HepG2 (cell line): ENCODE measurements around the gene SERPINA3. TPM values are rescaled to one million over a fixed set of nuclear protein-coding genes. Genes with fewer than 3 reads are reported as not detected.

Experiments
- ATAC-seq: fragments of 200-7000 bp; cut with Tn5 transposase; 3 replicates; pipeline ENCODE4 v1.9.1; 2020; ENCODE audit warnings: mild to moderate bottlenecking, moderate library complexity
- BruUV-seq: library from RNA; stranded (reverse); fragments of 400-500 nt; replicated peaks from 2 replicates; lab custom pipeline; 2021; lab: Mats Ljungman, UMichigan
- CTCF ChIA-PET: fragments of 300-600 bp; formaldehyde crosslinking; extraction: SDS; loops from one replicate; lab custom pipeline; 2021; ENCODE audit warnings: low total read pairs, inconsistent platforms, low intra/inter-chr PET ratio; lab: Yijun Ruan, JAX
- POLR2A ChIA-PET: fragments of 350-600 bp; sonication (Branson Sonifier 250); formaldehyde crosslinking; loops from one replicate; lab custom pipeline; 2020; ENCODE audit warnings: antibody characterized with exemption, inconsistent platforms; lab: Yijun Ruan, JAX
- DNase-seq: peaks from one replicate; pipeline ENCODE4 v3.0.0-alpha.2; 2015; ENCODE audit warnings: low spot score
- FAIRE-seq: peaks from 3 replicates; lab custom pipeline; 2011; peaks lifted over from hg19 to GRCh38; lab: Jason Lieb, UNC
- H2AFZ ChIP-seq: one replicate; pipeline ENCODE4 v1.6.1; 2011; ENCODE audit warnings: low read length, inconsistent platforms
- H3K27ac ChIP-seq: fragments of 300-600 bp; 3 replicates; pipeline ENCODE4 v1.8.0; 2011; ENCODE audit warnings: mixed run types, mild to moderate bottlenecking, mixed read lengths, low read length, inconsistent platforms; ENCODE audit not compliant: insufficient read depth; ENCODE audit errors: extremely low read length
- H3K27me3 ChIP-seq, 2 experiments: fragments of 200-600 bp in 1 of 2; 2 replicates in 1 of 2; 3 replicates in 1 of 2; pipeline versions ENCODE4 v1.6.0 to v1.8.0; 2011; ENCODE audit warnings: low read length in 2 of 2, mild to moderate bottlenecking in 2 of 2, moderate library complexity in 2 of 2, inconsistent platforms in 1 of 2; ENCODE audit not compliant: insufficient read depth in 2 of 2, control insufficient read depth in 1 of 2
- H3K36me3 ChIP-seq, 2 experiments: fragments of 200-600 bp in 1 of 2; replicated peaks in 1 of 2; 2 replicates in 1 of 2; 3 replicates in 1 of 2; pipeline versions ENCODE4 v1.5.1 to v1.8.0; 2011; ENCODE audit warnings: low read length in 2 of 2, inconsistent platforms in 1 of 2; ENCODE audit not compliant: insufficient read depth in 2 of 2, control insufficient read depth in 1 of 2
- H3K4me1 ChIP-seq: 2 replicates; pipeline ENCODE4 v1.5.1; 2012; ENCODE audit warnings: low read length, inconsistent platforms; ENCODE audit not compliant: insufficient read depth
- H3K4me2 ChIP-seq: 2 replicates; pipeline ENCODE4 v1.6.0; 2011; ENCODE audit warnings: low read depth, low read length, inconsistent platforms
- H3K4me3 ChIP-seq, 3 experiments: fragments of 200-600 bp in 1 of 3; sonication (generic), shearing (Covaris generic) in 1 of 3; replicated peaks in 1 of 3; 2 replicates each; pipeline ENCODE4 v1.5.1; 2011 to 2016; ENCODE audit warnings: low read length in 3 of 3, inconsistent platforms in 2 of 3, low read depth in 2 of 3, mild to moderate bottlenecking in 2 of 3, control low read depth in 1 of 3, mixed read lengths in 1 of 3; ENCODE audit not compliant: insufficient read depth in 1 of 3
- H3K79me2 ChIP-seq: one replicate; pipeline ENCODE4 v1.6.1; 2011; ENCODE audit warnings: low read length, inconsistent platforms; ENCODE audit not compliant: insufficient read depth
- H3K9ac ChIP-seq: 2 replicates; pipeline ENCODE4 v1.6.0; 2011; ENCODE audit warnings: mild to moderate bottlenecking, low read depth, low read length, inconsistent platforms; ENCODE audit not compliant: insufficient read depth
- H3K9me3 ChIP-seq: 2 replicates; pipeline ENCODE4 v1.5.1; 2012; ENCODE audit warnings: mild to moderate bottlenecking, low read length
- H4K20me1 ChIP-seq: 2 replicates; pipeline ENCODE4 v1.6.0; 2011; ENCODE audit warnings: inconsistent platforms, mild to moderate bottlenecking, low read length, moderate library complexity; ENCODE audit not compliant: insufficient read depth
- HES4 ChIP-seq: sonication (generic); formaldehyde crosslinking; IDR thresholded peaks from 2 replicates; pipeline ENCODE4 v1.9.0; 2021; ENCODE audit warnings: mild to moderate bottlenecking, missing genetic modification reagents, borderline replicate concordance
- HNRNPH1 ChIP-seq: fragments of 200-400 bp; formaldehyde crosslinking; optimal IDR thresholded peaks from 2 replicates; pipeline ENCODE3; 2017; ENCODE audit warnings: mild to moderate bottlenecking, low read depth, low read length
- ONECUT2 ChIP-seq: sonication (generic); formaldehyde crosslinking; IDR thresholded peaks from 2 replicates; pipeline ENCODE4 v1.4.0; 2020; ENCODE audit warnings: missing genetic modification reagents
- TAF1 ChIP-seq: sonication (generic); formaldehyde crosslinking; IDR thresholded peaks from 2 replicates; pipeline ENCODE4 v1.4.0; 2020; ENCODE audit warnings: missing genetic modification reagents
- THYN1 ChIP-seq: sonication (generic); formaldehyde crosslinking; IDR thresholded peaks from 2 replicates; pipeline ENCODE4 v1.8.1; 2023; ENCODE audit warnings: low read depth, mild to moderate bottlenecking, moderate library complexity, missing genetic modification reagents, borderline replicate concordance
- U2AF2 ChIP-seq: fragments of 200-400 bp; formaldehyde crosslinking; IDR thresholded peaks from 2 replicates; pipeline ENCODE4 v1.6.1; 2017; ENCODE audit warnings: low read depth, mild to moderate bottlenecking, low read length
- ZFY ChIP-seq: sonication (generic); formaldehyde crosslinking; IDR thresholded peaks from 2 replicates; pipeline ENCODE4 v1.4.0; 2020; ENCODE audit warnings: missing genetic modification reagents
- WGBS: methylation state at CpG from one replicate; pipeline ENCODE4 v1.1.6; 2017; ENCODE audit warnings: low lambda C conversion rate; 5-methylcytosine and 5-hydroxymethylcytosine counted together
- in situ Hi-C: cut with HindIII; loops from 2 replicates; pipeline ENCODE4 v1.10.0; 2017; ENCODE audit warnings: low pct_unique_long_range_greater_than_20kb; ENCODE audit not compliant: extremely low pct_ligation_motif_present
- intact Hi-C: fragments of 100-400 bp; cut with micrococcal nuclease; formaldehyde crosslinking; loops from one replicate; pipeline ENCODE4 v1.10.0; 2022; ENCODE audit not compliant: unreplicated experiment
- polyA plus RNA-seq, 8 experiments: library from polyadenylated mRNA; depleted of rRNA in 3 of 8; stranded (reverse) in 7 of 8; unstranded in 1 of 8; fragments of >200 nt; fragmentation: Illumina TruSeq in 4 of 8; extraction: Trizol in 4 of 8; gene quantifications; 2 replicates each; pipeline versions ENCODE4 v1.2.1 to v1.2.3, GENCODE V29; 2011 to 2016; ENCODE audit warnings: low read depth in 4 of 8, missing spikeins in 1 of 8, mixed read lengths in 1 of 8; ENCODE audit not compliant: insufficient read depth in 1 of 8
- total RNA-seq, 5 experiments: library from RNA; depleted of rRNA; stranded (reverse); fragments of >200 nt; fragmentation: Illumina TruSeq; extraction: Trizol; gene quantifications; 2 replicates each; pipeline ENCODE4 v1.2.3, GENCODE V29; 2016; ENCODE audit warnings: low read depth in 1 of 5

The SERPINA3 gene
- total and polyA plus RNA-seq, 2 of the 13 experiments (the other 11 are each of a cell fraction or from before 2014, with no cell fraction given), result 825 to 2,200 TPM

- no peak for TF ChIP-seq THYN1 (CRISPR knock-in tag)
- no peak for TF ChIP-seq ONECUT2 (CRISPR knock-in tag)
- TF ChIP-seq, all 625 proteins: peak for 25
These were observed 12.6 kb downstream of the SERPINA3 start (continued) for GRCh38 chr14:94624537-94625352.

- no peak for DNase-seq
- ChIA-PET POLR2A (interaction anchor here (1.0 to 19.0 kb wide), 10 partner anchors 8 to 55 kb away, joined by 3 to 638 read pairs (median 4); partner anchors contain the start of genes SERPINA3 and SERPINA5), CTCF (no interaction called here)
- Histone ChIP-seq H4K20me1 (peaks cover 7% of the 10 kb centered on the region; the same call in 1 of the 2 replicates), H3K4me2 (no peak overlapping the region), H3K9ac (no peak overlapping the region), H3K27ac (no peak overlapping the region), H3K79me2 (no peaks in the 10 kb centered on the region), H3K4me3 (no peak overlapping the region), H2AFZ (no peak overlapping the region), H3K36me3 (peaks cover 21 to 43% of the 10 kb centered on the region in 2 experiments), H3K4me1 (peaks cover 19% of the 10 kb centered on the region), H3K27me3 (no peaks in the 10 kb centered on the region), H3K9me3 (no peaks in the 10 kb centered on the region)
- peak; percentile 7; the same call in 2 of the 3 replicates for ATAC-seq
- in situ Hi-C loops (loop anchor here (5.0 kb wide), 1 partner anchor 57 kb away; no protein-coding TSS in a partner anchor), intact Hi-C loops (no loop called here)
- no peak for FAIRE-seq
- BruUV-seq, result no TSS peak
- TF ChIP-seq HNRNPH1 (peak; percentile 40), HES4 (CRISPR knock-in tag) (no peak), U2AF2 (no peak), TAF1 (CRISPR knock-in tag) (no peak), ZFY (CRISPR knock-in tag) (0 out of 2 replicates have a peak, but pooled peaks have one; percentile 6)
- WGBS, result 75% methylated on average over 2 of the region's 2 CpGs
These were observed 13.1 kb downstream of the SERPINA3 start for GRCh38 chr14:94625353-94625635.
